ENCODE results near the gene SERPINA10.

SERPINA10 gene, protein sequence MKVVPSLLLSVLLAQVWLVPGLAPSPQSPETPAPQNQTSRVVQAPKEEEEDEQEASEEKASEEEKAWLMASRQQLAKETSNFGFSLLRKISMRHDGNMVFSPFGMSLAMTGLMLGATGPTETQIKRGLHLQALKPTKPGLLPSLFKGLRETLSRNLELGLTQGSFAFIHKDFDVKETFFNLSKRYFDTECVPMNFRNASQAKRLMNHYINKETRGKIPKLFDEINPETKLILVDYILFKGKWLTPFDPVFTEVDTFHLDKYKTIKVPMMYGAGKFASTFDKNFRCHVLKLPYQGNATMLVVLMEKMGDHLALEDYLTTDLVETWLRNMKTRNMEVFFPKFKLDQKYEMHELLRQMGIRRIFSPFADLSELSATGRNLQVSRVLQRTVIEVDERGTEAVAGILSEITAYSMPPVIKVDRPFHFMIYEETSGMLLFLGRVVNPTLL

DNA sequence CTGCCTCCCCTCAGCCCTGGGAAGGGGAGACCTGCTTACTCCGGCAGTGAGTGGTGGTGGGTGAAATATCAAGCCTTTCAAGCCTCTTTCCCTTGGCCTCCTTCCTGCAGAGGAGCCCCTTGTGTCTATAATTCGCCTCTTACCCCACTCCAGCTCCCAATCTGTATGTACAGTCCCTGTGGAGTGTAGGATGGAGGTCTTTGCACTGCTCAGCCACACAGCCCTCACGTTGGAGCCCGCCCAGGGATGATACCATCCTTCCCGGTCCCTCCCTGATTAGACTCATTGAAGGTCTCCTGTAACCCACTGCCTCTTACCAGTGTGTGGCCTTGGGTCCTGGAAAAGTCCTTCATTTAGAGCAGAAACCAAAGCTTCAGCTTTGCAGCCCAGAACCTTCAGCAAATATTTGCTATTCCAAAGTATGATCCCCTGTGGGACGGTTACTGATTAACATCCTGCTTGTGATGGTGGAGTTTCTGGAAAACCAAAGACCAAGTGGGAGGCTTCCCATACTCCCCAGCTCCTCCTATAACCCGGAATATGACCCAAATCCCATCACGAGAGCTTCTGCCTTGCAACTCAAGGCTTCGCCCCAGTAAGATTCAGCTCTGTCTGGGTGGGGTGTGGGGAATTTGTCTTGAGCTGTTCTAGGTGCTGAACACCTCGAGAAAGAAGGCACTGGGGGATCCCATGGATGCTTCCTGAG lies at the start of gene SERPINA10:
TSS of gene SERPINA10 (minus strand) at position 397 of the 706 bp plus-strand sequence. CDS start 2,675 bp downstream, outside the sequence.
- TF ChIP-seq ZNF274 (IDR thresholded peaks at IDR 0.05; ENCODE audit: low read depth, low read length) = no peak
- no peak within 1 kb of the TSS for H3K4me3 ChIP-seq (ENCODE audit: low read length)

DNA sequence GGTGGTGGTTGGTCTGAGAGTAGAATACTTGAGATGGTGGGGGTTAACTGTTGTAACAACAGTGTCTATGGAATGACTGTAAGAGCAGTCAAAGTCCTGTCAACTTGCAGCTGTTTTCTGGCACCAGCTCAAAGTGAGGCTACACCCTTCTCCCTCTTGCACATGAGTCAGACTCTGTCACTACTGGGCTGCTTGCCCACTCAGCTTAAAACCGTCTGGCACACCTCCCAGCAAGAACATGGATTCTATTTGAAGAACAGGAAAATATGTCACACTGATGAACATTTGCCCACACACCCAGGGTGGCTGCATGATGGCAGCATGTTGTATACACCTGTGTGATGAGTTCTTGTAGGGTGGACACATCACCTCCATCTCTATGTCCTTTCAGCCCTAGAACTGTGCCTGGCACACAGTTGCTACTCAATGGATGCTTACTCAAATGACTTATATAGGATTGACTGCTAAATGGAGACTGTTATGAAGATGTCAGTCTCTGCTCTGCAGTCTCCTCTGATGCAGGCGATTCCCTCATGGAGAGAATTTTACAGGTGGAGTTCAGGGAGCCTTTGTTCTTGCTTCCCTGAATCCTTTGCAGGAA lies 49.4 kb upstream of the SERPINA10 start:
- no peak overlapping the region for H3K4me3 ChIP-seq (ENCODE audit: low read length)

DNA sequence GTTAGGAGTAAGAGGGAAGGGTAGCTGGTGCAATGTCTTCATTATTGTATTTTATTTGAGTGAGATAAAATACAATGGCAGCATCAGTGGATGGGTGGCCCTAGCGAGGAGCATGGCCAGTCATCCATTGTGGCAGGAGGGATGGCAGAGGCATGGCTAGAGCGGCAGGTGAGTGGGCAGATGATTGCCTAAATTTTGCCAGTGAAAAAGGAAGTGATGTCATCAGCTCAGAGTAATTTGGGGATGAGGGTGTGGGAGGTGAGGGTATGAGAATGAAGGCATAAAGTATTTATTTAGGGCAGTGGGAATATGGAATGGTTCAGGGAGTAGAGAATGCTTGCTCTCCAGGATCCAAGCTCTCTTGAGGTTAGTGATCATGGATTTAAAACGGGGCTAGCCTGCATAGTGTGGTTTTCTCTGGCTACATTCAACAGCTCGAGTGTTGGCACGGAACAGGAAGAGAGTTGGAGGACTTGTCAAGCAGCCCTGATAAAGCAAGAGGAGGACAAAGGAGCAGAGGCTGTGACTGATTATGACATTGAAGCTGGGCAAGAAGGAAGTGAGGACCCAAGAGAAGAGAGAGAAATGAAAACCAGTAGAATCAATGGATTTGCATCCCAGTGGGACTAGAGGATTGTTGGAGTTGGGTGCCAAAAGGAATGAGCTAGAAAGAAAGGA lies 48.7 kb upstream of the SERPINA10 start:
- TF ChIP-seq ZNF274 (IDR thresholded peaks at IDR 0.05; ENCODE audit: low read depth, low read length) = no peak
- no peak overlapping the region for H3K4me3 ChIP-seq (ENCODE audit: low read length)

More for the DNA sequence above, 49.4 kb upstream of the SERPINA10 start:
- no peak for TF ChIP-seq ZNF274 (IDR thresholded peaks at IDR 0.05; ENCODE audit: low read depth, low read length)

DNA sequence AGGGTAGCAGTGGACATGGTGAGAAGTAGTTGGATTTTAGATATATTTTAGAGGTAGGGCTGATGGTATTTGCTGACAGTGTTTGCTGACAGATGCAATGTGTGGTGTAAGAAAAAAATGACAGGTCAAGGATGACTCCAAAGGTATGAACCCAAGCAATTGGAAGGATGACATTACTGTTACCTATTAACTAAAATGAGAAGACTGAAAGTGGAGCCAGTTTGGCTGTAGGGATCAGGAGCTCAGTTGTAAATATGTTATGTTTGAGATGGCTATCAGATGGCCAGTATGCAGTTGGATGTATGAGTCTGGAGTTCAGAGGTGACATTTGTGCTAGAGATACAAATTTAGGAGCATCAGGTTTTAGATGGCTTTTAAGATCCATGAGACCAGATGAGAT lies 47.5 kb upstream of the SERPINA10 start:
- no peak overlapping the region for H3K4me3 ChIP-seq (ENCODE audit: low read length)
- no peak for TF ChIP-seq ZNF274 (IDR thresholded peaks at IDR 0.05; ENCODE audit: low read depth, low read length)

DNA sequence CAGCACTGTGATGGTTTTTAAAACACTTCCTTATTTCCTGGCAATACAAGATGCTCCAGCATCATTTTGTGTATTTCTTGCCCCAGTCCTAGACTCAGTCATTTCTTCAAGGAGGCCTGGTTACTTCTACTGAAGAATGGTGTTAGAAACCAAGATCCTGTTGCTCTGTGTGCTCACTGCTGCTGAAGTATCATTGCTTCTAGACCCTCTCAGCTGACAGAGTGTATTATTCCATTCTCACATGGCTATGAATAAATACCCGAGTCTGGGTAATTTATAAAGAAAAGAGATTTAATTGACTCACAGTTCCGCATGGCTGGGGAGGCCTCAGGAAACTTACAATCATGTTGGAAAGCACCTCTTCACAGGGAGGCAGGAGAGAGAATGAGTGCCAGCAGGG lies 45.0 kb upstream of the SERPINA10 start:
- no peak overlapping the region for H3K4me3 ChIP-seq (ENCODE audit: low read length)

DNA sequence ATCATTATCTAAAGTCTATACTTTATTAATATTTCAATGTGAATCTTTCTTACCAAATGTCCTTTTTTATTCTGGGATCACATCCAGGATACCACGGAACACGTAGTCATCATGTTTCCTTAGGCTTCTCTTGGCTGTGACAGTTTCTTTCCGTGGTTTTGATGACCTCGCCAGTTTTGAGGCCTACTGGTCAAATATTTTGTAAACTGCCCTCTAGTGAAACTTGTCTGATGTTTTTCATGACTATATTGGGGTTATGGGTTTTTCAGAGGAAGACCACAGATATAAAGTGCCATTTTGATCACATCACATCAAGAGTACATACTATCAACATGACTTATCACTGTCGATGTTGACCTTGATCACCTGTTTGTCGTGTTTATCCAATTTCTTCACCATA lies 44.2 kb upstream of the SERPINA10 start:
- no peak for TF ChIP-seq ZNF274 (IDR thresholded peaks at IDR 0.05; ENCODE audit: low read depth, low read length)
- H3K4me3 ChIP-seq (ENCODE audit: low read length) = no peak overlapping the region

More for the DNA sequence above, 45.0 kb upstream of the SERPINA10 start:
- TF ChIP-seq ZNF274 (IDR thresholded peaks at IDR 0.05; ENCODE audit: low read depth, low read length) = no peak

DNA sequence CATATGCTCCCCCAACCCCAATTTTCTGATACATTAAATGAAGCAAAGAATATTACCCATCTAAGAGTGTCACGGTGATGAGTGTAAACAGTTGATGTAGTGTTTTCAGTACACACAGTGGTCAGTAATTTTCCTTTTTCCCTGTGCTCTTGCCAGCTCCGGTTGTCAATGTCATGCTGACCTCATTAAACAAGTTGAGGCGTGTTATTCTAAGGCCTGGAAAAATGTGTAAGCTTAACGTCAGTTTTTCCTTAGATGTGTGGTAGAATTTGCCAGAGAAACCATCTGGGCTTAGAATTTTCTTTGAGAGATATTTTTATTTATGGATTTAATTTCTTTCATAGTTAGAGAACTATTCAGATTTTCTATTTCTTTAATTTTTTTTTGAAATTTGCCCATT lies 41.8 kb upstream of the SERPINA10 start:
- TF ChIP-seq ZNF274 (IDR thresholded peaks at IDR 0.05; ENCODE audit: low read depth, low read length) = no peak
- no peak overlapping the region for H3K4me3 ChIP-seq (ENCODE audit: low read length)

DNA sequence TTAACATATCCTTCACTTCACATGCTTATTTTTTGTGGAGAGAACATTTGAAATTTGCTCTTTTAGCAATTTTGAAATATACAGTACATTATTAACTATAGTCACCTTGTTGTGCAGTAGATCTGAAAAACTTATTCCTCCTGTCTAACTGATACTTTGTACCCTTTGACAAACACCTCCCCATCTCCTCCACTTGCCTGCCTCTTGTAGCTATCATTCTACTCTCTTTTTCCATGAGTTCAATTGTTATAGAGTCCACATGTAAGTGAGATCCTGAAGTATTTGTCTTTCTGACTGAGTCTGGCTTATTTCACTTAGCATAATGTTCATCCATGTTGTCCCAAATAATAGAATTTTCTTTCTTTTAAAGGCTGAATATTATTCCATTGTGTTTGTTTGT lies 39.5 kb upstream of the SERPINA10 start:
- no peak overlapping the region for H3K4me3 ChIP-seq (ENCODE audit: low read length)
- no peak for TF ChIP-seq ZNF274 (IDR thresholded peaks at IDR 0.05; ENCODE audit: low read depth, low read length)

DNA sequence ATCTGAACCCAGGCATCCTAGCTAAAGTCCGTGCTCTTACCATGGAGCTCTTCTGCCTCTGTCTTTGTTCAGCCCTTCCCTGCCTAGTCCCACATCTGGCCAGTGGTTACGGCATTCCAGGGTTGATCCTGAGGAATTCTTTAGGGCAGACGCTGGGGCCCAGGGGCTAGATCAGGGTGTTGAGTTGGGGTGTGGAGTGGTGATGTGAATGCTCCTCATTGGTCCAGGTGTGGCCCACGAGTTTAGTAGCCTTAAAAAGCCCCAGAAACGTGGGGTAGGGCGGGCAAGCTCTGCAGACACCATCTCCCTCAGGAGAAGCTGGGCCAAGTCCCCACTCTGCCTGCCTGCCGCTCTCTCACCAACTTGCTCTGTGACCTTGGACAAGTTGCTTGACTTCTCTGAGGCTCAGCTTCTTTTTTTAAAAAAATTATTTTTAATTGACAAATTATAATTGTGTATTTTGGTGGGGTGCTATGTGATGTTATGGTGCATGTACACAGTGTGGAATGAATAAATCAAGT lies 39.1 kb upstream of the SERPINA10 start:
- H3K4me3 ChIP-seq (ENCODE audit: low read length) = no peak overlapping the region
- no peak for TF ChIP-seq ZNF274 (IDR thresholded peaks at IDR 0.05; ENCODE audit: low read depth, low read length)

DNA sequence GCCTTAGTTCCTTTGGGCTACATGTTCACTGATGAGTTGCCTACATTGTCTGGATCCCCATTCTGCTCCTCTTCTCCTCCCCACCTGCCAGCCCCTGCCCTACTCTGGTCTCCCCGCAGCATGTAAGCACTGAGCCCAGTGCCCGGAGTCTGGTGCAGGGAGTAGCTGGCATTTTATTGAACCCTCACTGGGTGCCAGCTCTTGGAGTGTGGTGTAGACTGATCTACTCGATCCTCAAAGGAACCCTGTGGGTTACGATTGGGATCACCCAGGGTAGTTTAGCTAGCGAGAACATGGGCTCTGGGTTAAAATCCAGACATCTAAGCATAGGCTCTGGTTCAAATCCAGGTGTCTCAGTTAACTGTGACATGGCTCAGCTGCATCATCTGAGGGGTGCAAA lies 38.4 kb upstream of the SERPINA10 start:
- no peak overlapping the region for H3K4me3 ChIP-seq (ENCODE audit: low read length)
- no peak for TF ChIP-seq ZNF274 (IDR thresholded peaks at IDR 0.05; ENCODE audit: low read depth, low read length)

DNA sequence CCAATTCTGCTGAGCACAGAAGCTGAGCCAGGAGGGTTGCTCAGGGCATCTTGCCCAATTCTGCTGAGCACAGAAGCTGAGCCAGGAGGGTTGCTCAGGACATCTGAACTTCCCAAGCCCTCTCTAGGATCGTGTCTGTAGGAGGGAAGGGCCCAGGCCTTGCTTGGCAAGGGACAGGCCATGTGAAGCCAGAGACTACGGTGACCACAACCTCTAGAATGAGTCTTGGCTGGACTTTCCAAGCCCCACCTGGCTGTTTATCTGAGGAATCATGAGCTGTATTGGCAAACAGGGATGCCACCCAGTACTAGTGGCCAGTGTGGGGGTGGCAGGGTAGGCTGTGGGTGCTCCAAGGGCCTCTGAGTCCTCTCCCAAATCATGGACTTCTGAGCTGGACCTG lies 37.8 kb upstream of the SERPINA10 start:
- TF ChIP-seq ZNF274 (IDR thresholded peaks at IDR 0.05; ENCODE audit: low read depth, low read length) = no peak

DNA sequence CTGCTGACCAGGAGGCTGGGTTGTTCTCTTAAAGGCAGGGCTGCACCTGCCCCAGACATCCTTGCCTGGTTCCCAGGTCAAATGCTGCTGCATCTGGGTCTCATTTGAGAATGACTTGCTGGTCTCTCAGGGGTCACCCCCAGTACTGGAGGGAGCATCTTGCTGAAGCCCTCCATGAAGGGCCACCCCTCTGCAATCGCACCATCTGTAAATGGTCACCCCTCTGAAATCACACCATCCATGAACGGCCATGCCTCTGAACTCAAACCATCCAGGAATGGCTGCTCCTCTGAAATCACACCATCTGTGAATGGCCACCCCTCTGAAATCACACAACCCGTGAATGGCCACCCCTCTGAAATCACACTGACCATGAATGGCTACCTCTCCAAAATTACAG lies 37.4 kb upstream of the SERPINA10 start:
- no peak overlapping the region for H3K4me3 ChIP-seq (ENCODE audit: low read length)
- no peak for TF ChIP-seq ZNF274 (IDR thresholded peaks at IDR 0.05; ENCODE audit: low read depth, low read length)

More for the DNA sequence above, 37.8 kb upstream of the SERPINA10 start:
- no peak overlapping the region for H3K4me3 ChIP-seq (ENCODE audit: low read length)

DNA sequence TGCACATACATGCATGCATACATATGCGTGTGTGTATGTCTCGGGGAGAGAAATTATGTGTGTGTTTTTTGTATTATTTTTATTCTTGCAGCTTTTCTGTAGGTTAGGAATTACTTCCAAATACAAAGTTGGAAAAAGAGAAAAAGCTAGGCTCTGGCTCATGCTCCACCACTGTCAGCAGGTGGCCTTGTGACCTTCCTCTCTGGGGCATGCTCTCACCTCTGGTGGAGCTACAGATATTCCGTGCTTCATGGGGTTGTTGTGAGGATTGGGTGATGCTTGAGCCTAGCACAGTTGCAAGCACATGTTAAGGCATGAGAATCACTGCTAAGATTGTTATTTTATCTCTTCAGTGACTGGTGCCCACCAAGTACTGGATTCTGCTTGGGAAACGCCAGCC lies 36.8 kb upstream of the SERPINA10 start:
- no peak overlapping the region for H3K4me3 ChIP-seq (ENCODE audit: low read length)
- TF ChIP-seq ZNF274 (IDR thresholded peaks at IDR 0.05; ENCODE audit: low read depth, low read length) = no peak

DNA sequence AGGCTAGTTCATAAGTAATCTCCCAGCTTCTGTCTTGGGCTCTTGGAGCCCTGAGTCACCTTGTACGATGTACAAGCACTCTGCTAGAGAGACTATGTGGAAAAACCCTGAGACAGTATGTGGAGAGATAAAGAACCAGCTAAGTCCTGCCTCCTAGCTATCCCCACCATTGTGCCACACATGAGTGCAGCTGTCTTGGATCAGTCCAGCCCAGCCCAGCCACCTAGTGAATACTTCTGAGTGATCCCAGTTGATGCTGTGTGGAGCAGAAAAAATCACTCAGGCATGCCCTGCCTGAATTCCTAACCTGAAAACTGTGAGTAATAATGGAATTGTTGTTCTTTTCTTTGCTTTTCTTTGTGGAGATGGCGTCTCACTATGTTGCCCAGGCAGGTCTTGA lies 35.1 kb upstream of the SERPINA10 start:
- H3K4me3 ChIP-seq (ENCODE audit: low read length) = no peak overlapping the region
- TF ChIP-seq ZNF274 (IDR thresholded peaks at IDR 0.05; ENCODE audit: low read depth, low read length) = no peak

All from GM08714 (cell line).